ENCODE results near the gene HMGXB4.

Gene HMGXB4

DNA sequence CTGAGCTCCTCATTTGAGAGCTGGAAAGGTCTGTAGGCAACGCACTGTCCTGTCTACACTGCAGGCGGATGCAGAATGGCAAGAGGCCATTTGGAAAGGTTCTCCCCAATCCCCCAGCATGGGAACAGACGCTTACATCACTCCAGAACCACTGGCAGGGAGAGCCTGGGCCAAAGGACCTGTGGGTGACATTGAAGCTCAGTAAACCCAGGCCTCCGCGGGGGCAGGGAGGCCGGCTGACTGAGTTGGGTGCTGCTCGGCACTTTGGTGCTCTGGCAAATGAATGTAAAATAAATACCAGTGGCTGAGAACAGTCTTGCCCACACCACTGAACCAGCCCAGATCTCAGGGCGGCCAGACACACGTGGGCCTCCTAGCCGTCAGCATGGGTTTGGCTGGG, 64.8 kb downstream of the HMGXB4 start:
- Histone ChIP-seq H4K20me1 (ENCODE audit: insufficient read depth, low read length) (no peaks in the 10 kb centered on the region), H3K36me3 (ENCODE audit: insufficient read depth, low read length) (peaks cover 29% of the 10 kb centered on the region), H3K27ac (ENCODE audit: low read depth, low read length, poor library complexity, severe bottlenecking) (no peak overlapping the region), H2AFZ (ENCODE audit: low read length) (no peak overlapping the region), H3K9me2 (ENCODE audit: low read depth, low read length) (no peaks in the 10 kb centered on the region), H3K9ac (ENCODE audit: low read length) (no peak overlapping the region), H3K9me3 (ENCODE audit: low read length) (no peaks in the 10 kb centered on the region), H3F3A (ENCODE audit: insufficient read depth, low read length) (no peaks in the 10 kb centered on the region), H3K4me2 (ENCODE audit: low read length) (no peak overlapping the region), H3K4me3 (ENCODE audit: low read depth, low read length, poor library complexity, severe bottlenecking) (no peak overlapping the region), H3K4me1 (ENCODE audit: insufficient read depth, low read length, severe bottlenecking) (no peaks in the 10 kb centered on the region), H3K27me3 (ENCODE audit: insufficient read depth, low read length) (no peaks in the 10 kb centered on the region), H3K79me2 (ENCODE audit: insufficient read depth, low read length) (no peaks in the 10 kb centered on the region)
- TF ChIP-seq, protein P1, sequence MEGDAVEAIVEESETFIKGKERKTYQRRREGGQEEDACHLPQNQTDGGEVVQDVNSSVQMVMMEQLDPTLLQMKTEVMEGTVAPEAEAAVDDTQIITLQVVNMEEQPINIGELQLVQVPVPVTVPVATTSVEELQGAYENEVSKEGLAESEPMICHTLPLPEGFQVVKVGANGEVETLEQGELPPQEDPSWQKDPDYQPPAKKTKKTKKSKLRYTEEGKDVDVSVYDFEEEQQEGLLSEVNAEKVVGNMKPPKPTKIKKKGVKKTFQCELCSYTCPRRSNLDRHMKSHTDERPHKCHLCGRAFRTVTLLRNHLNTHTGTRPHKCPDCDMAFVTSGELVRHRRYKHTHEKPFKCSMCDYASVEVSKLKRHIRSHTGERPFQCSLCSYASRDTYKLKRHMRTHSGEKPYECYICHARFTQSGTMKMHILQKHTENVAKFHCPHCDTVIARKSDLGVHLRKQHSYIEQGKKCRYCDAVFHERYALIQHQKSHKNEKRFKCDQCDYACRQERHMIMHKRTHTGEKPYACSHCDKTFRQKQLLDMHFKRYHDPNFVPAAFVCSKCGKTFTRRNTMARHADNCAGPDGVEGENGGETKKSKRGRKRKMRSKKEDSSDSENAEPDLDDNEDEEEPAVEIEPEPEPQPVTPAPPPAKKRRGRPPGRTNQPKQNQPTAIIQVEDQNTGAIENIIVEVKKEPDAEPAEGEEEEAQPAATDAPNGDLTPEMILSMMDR (IDR thresholded peaks at IDR 0.05; ENCODE audit: low read length) = no peak
- no peak for TF ChIP-seq EZH2 (IDR thresholded peaks at IDR 0.05; ENCODE audit: borderline replicate concordance, low read length)

DNA sequence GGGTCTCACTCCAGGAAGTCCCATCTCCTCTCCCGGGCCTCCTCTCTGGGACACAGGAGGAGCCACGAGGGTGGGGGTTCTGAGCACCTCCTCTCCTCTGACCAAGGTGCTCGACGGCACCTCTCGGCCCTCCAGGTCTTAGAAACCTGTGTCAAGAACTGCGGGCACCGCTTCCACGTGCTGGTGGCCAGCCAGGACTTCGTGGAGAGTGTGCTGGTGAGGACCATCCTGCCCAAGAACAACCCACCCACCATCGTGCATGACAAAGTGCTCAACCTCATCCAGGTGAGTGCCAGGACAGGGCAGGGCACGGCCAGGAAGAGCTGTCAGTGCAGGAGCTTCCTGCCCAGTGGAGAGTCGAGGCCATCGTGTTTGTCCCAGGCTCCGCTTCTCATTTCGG, 65.6 kb downstream of the HMGXB4 start:
- H3K4me1 ChIP-seq (ENCODE audit: insufficient read depth, low read length, severe bottlenecking) = no peaks in the 10 kb centered on the region
- no peak overlapping the region for H3K9ac ChIP-seq (ENCODE audit: low read length)
- H3K9me3 ChIP-seq (ENCODE audit: low read length) = no peaks in the 10 kb centered on the region
- H4K20me1 ChIP-seq (ENCODE audit: insufficient read depth, low read length) = no peaks in the 10 kb centered on the region
- no peak overlapping the region for H2AFZ ChIP-seq (ENCODE audit: low read length)
- H3K36me3 ChIP-seq (ENCODE audit: insufficient read depth, low read length) = peaks cover 26% of the 10 kb centered on the region
- H3K27me3 ChIP-seq (ENCODE audit: insufficient read depth, low read length) = no peaks in the 10 kb centered on the region
- no peaks in the 10 kb centered on the region for H3F3A ChIP-seq (ENCODE audit: insufficient read depth, low read length)
- H3K79me2 ChIP-seq (ENCODE audit: insufficient read depth, low read length) = no peaks in the 10 kb centered on the region
- H3K9me2 ChIP-seq (ENCODE audit: low read depth, low read length) = no peaks in the 10 kb centered on the region
- TF ChIP-seq, protein P1 (IDR thresholded peaks at IDR 0.05; ENCODE audit: low read length) = no peak
- TF ChIP-seq EZH2 (IDR thresholded peaks at IDR 0.05; ENCODE audit: borderline replicate concordance, low read length) = no peak
- H3K4me2 ChIP-seq (ENCODE audit: low read length) = no peak overlapping the region
- H3K27ac ChIP-seq (ENCODE audit: low read depth, low read length, poor library complexity, severe bottlenecking) = no peak overlapping the region
- H3K4me3 ChIP-seq (ENCODE audit: low read depth, low read length, poor library complexity, severe bottlenecking) = no peak overlapping the region

DNA sequence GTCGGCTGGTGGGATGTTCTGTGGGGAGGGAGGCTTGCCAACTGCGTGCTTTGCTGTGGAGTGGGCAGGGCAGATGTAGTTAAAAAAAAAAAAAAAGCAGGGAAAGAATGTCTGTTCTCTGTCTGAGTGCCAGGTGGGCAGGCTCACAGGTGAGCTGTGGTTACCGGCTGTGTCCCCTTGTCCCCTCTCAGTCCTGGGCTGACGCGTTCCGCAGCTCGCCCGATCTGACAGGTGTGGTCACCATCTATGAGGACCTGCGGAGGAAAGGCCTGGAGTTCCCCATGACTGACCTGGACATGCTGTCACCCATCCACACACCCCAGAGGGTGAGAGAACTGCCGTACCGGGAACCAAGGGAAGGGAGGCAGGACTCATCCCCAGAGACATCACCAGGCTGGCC, 66.0 kb downstream of the HMGXB4 start:
- Histone ChIP-seq H3K9me3 (ENCODE audit: low read length) (no peaks in the 10 kb centered on the region), H3K36me3 (ENCODE audit: insufficient read depth, low read length) (peaks cover 30% of the 10 kb centered on the region), H3K9ac (ENCODE audit: low read length) (no peak overlapping the region), H4K20me1 (ENCODE audit: insufficient read depth, low read length) (no peaks in the 10 kb centered on the region), H2AFZ (ENCODE audit: low read length) (no peak overlapping the region), H3K27ac (ENCODE audit: low read depth, low read length, poor library complexity, severe bottlenecking) (no peak overlapping the region), H3K9me2 (ENCODE audit: low read depth, low read length) (no peaks in the 10 kb centered on the region), H3F3A (ENCODE audit: insufficient read depth, low read length) (no peaks in the 10 kb centered on the region), H3K4me1 (ENCODE audit: insufficient read depth, low read length, severe bottlenecking) (no peaks in the 10 kb centered on the region), H3K4me3 (ENCODE audit: low read depth, low read length, poor library complexity, severe bottlenecking) (no peak overlapping the region), H3K27me3 (ENCODE audit: insufficient read depth, low read length) (no peaks in the 10 kb centered on the region), H3K79me2 (ENCODE audit: insufficient read depth, low read length) (no peaks in the 10 kb centered on the region), H3K4me2 (ENCODE audit: low read length) (no peak overlapping the region)
- TF ChIP-seq, protein P1 (IDR thresholded peaks at IDR 0.05; ENCODE audit: low read length) = no peak
- no peak for TF ChIP-seq EZH2 (IDR thresholded peaks at IDR 0.05; ENCODE audit: borderline replicate concordance, low read length)

Measured in OCI-LY1 (cell line).